ENCODE measurements around the gene PDK2. TPM values are rescaled to one million over a fixed set of nuclear protein-coding genes. Genes with fewer than 3 reads are reported as not detected.

Gene PDK2
- total and polyA plus RNA-seq, 9 of the 15 experiments (the other 6 are each of a cell fraction or from before 2014, with no cell fraction given) = 0.03 to 2.5 (median 1.4) TPM

- no peak for TF ChIP-seq ZNF644 (tag; IDR thresholded peaks at IDR 0.05; ENCODE audit: low read depth)
- TF ChIP-seq TGIF2 (CRISPR knock-in tag; IDR thresholded peaks at IDR 0.05) = no peak
- TF ChIP-seq CCNT2 (IDR thresholded peaks at IDR 0.05; ENCODE audit: borderline replicate concordance, extremely low read depth, insufficient read length, low read depth, low read length) = no peak
- TF ChIP-seq, protein P1, sequence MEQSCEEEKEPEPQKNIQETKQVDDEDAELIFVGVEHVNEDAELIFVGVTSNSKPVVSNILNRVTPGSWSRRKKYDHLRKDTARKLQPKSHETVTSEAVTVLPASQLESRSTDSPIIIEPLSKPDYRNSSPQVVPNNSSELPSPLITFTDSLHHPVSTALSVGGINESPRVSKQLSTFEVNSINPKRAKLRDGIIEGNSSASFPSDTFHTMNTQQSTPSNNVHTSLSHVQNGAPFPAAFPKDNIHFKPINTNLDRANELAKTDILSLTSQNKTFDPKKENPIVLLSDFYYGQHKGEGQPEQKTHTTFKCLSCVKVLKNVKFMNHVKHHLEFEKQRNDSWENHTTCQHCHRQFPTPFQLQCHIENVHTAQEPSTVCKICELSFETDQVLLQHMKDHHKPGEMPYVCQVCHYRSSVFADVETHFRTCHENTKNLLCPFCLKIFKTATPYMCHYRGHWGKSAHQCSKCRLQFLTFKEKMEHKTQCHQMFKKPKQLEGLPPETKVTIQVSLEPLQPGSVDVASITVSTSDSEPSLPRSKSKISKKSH (CRISPR knock-in tag; IDR thresholded peaks at IDR 0.05) = no peak
- no peak for TF ChIP-seq ZNF134 (CRISPR knock-in tag; conservative IDR thresholded peaks at IDR 0.05)
- TF ChIP-seq SRSF3 (IDR thresholded peaks at IDR 0.05; ENCODE audit: insufficient read depth, low read length) = no peak
- TF ChIP-seq U2AF2 (optimal IDR thresholded peaks at IDR 0.05; ENCODE audit: low read depth, low read length) = no peak
- no peak; the same call in 1 of the 2 replicates for TF ChIP-seq SMARCE1 (IDR thresholded peaks at IDR 0.05)
- no peak for TF ChIP-seq CBFA2T3 (IDR thresholded peaks at IDR 0.05)
- TF ChIP-seq HNRNPUL1 (IDR thresholded peaks at IDR 0.05; ENCODE audit: low read length) = no peak
- no peak for TF ChIP-seq ZFX (CRISPR knock-in tag; IDR thresholded peaks at IDR 0.05)
- TF ChIP-seq STAT5A (IDR thresholded peaks at IDR 0.05; ENCODE audit: borderline replicate concordance, low read length) = no peak
- no peak for TF ChIP-seq TEAD1 (CRISPR knock-in tag; IDR thresholded peaks at IDR 0.05)
- TF ChIP-seq, protein P2, sequence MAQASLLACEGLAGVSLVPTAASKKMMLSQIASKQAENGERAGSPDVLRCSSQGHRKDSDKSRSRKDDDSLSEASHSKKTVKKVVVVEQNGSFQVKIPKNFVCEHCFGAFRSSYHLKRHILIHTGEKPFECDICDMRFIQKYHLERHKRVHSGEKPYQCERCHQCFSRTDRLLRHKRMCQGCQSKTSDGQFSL (CRISPR knock-in tag; IDR thresholded peaks at IDR 0.05) = no peak
- TF ChIP-seq, protein P2 (tag; IDR thresholded peaks at IDR 0.05) = 0 out of 4 replicates have a peak, but pooled peaks of 1 of the 2 experiments have one; percentile 35
- TF ChIP-seq, protein P3, sequence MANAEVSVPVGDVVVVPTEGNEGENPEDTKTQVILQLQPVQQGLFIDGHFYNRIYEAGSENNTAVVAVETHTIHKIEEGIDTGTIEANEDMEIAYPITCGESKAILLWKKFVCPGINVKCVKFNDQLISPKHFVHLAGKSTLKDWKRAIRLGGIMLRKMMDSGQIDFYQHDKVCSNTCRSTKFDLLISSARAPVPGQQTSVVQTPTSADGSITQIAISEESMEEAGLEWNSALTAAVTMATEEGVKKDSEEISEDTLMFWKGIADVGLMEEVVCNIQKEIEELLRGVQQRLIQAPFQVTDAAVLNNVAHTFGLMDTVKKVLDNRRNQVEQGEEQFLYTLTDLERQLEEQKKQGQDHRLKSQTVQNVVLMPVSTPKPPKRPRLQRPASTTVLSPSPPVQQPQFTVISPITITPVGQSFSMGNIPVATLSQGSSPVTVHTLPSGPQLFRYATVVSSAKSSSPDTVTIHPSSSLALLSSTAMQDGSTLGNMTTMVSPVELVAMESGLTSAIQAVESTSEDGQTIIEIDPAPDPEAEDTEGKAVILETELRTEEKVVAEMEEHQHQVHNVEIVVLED (CRISPR knock-in tag; IDR thresholded peaks at IDR 0.05) = no peak
- no peak for TF ChIP-seq KAT8 (IDR thresholded peaks at IDR 0.05; ENCODE audit: low read depth)
- TF ChIP-seq HMG20B (CRISPR knock-in tag; IDR thresholded peaks at IDR 0.05) = no peak
- no peak for TF ChIP-seq TAF1 (IDR thresholded peaks at IDR 0.05; ENCODE audit: control insufficient read depth, extremely low read depth, insufficient read depth, low read length, severe bottlenecking)
- TF ChIP-seq POU5F1 (IDR thresholded peaks at IDR 0.05; ENCODE audit: borderline replicate concordance, low read depth, low read length, partially characterized antibody) = no peak
- TF ChIP-seq LEF1 (IDR thresholded peaks at IDR 0.05) = no peak
- no peak for TF ChIP-seq ZBTB5 (IDR thresholded peaks at IDR 0.05)
These were observed 45.1 kb downstream of the PDK2 start (continued) for GRCh38 chr17:50139950-50140885.

Measured in K562 (cell line).